ENCODE data around the gene PER2. TPM values are rescaled to one million over a fixed set of nuclear protein-coding genes. Genes with fewer than 3 reads are reported as not detected.

Gene PER2
- total and polyA plus RNA-seq, 10 of the 15 experiments (the other 5 are each of a cell fraction or from before 2014, with no cell fraction given) = 1.5 to 15.1 (median 4.6) TPM

DNA sequence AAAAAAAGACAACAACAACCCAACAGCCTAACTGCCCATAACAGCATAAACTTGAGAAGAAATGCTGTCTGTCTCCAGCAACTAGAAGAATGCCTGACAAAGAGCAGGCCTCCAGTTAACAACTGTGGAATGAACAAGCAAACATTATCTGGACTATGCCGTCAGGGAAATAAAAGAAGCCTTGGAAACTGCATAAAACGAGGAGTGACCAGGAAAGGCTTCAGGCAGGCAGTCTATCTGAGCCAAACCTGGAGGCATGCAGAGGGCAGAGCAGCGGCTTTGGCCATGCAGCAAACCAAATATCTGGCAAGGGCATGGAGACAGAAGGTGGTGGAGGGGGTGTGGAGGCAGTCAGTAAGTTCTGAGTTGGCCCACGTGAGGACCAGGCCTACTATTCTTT, 59.7 kb downstream of the PER2 start:
- Histone ChIP-seq H3K9me3 (replicated peaks; ENCODE audit: control insufficient read depth, insufficient read depth, low read length) (no peaks in the 10 kb centered on the region; the same call in 2 of the 3 replicates), H3K9ac (ENCODE audit: control insufficient read depth, insufficient read depth, low read length) (no peak overlapping the region), H3K36me3 (ENCODE audit: control insufficient read depth in 2 of 2, insufficient read depth in 2 of 2, low read length in 1 of 2) (no peaks in the 10 kb centered on the region), H3K4me1 (ENCODE audit: control insufficient read depth, insufficient read depth, low read length) (no peaks in the 10 kb centered on the region; the same call in 1 of the 2 replicates), H2AFZ (ENCODE audit: control insufficient read depth, low read depth, low read length) (no peak overlapping the region), H4K20me1 (ENCODE audit: control insufficient read depth, insufficient read depth) (no peaks in the 10 kb centered on the region), H3K79me2 (ENCODE audit: control insufficient read depth, insufficient read depth, low read length) (no peaks in the 10 kb centered on the region), H3K4me3 (no peak overlapping the region), H3K4me2 (ENCODE audit: control insufficient read depth, insufficient read depth) (no peak overlapping the region), H3K27ac (ENCODE audit: control insufficient read depth, insufficient read depth) (no peak overlapping the region), H3K27me3 (replicated peaks in 1 of 2; ENCODE audit: control insufficient read depth in 2 of 2, insufficient read depth in 2 of 2, low read length in 1 of 2) (peaks cover 2 to 5% of the 10 kb centered on the region in 2 experiments)
- intact Hi-C loops (cut with micrococcal nuclease; ENCODE audit: unreplicated experiment) = no loop called here
- ATAC-seq (no peak), DNase-seq (ENCODE audit: low read depth, low spot score) (no peak), FAIRE-seq (no peak)
- no TSS peak for BruUV-seq (replicated peaks)
- RAD21 ChIA-PET (ENCODE audit: unreplicated experiment) = no interaction called here
- SMC1A ChIA-PET (ENCODE audit: uncharacterized antibody, unreplicated experiment) = no interaction called here
- POLR2A ChIA-PET = no interaction called here
- in situ Hi-C loops (cut with MboI) = no loop called here
- CTCF ChIA-PET = no interaction called here
- WGBS (ENCODE audit: insufficient coverage, insufficient replicate concordance, low lambda C conversion rate, missing lambda C conversion rate) = 13% methylated on average over 4 of the region's 4 CpGs
- TF ChIP-seq SMARCA5 (IDR thresholded peaks at IDR 0.05) (no peak), EZH2 (IDR thresholded peaks at IDR 0.05; ENCODE audit: borderline replicate concordance, control insufficient read depth, low read depth, low read length) (no peak), SUPT20H (IDR thresholded peaks at IDR 0.05; ENCODE audit: borderline replicate concordance, control insufficient read depth, low read depth, low read length) (no peak), PAX8 (IDR thresholded peaks at IDR 0.05) (no peak), PKNOX1 (IDR thresholded peaks at IDR 0.05) (no peak), JUNB (IDR thresholded peaks at IDR 0.05) (no peak), NRF1 (conservative IDR thresholded peaks at IDR 0.05; ENCODE audit: low read depth, low read length) (no peak), RUNX3 (IDR thresholded peaks at IDR 0.05; ENCODE audit: low read length) (no peak), E4F1 (IDR thresholded peaks at IDR 0.05; ENCODE audit: borderline replicate concordance, partially characterized antibody) (no peak)
- TF ChIP-seq, protein P1, sequence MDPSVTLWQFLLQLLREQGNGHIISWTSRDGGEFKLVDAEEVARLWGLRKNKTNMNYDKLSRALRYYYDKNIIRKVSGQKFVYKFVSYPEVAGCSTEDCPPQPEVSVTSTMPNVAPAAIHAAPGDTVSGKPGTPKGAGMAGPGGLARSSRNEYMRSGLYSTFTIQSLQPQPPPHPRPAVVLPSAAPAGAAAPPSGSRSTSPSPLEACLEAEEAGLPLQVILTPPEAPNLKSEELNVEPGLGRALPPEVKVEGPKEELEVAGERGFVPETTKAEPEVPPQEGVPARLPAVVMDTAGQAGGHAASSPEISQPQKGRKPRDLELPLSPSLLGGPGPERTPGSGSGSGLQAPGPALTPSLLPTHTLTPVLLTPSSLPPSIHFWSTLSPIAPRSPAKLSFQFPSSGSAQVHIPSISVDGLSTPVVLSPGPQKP (IDR thresholded peaks at IDR 0.05; ENCODE audit: low read depth, low read length) = no peak
- TF ChIP-seq, protein P2, sequence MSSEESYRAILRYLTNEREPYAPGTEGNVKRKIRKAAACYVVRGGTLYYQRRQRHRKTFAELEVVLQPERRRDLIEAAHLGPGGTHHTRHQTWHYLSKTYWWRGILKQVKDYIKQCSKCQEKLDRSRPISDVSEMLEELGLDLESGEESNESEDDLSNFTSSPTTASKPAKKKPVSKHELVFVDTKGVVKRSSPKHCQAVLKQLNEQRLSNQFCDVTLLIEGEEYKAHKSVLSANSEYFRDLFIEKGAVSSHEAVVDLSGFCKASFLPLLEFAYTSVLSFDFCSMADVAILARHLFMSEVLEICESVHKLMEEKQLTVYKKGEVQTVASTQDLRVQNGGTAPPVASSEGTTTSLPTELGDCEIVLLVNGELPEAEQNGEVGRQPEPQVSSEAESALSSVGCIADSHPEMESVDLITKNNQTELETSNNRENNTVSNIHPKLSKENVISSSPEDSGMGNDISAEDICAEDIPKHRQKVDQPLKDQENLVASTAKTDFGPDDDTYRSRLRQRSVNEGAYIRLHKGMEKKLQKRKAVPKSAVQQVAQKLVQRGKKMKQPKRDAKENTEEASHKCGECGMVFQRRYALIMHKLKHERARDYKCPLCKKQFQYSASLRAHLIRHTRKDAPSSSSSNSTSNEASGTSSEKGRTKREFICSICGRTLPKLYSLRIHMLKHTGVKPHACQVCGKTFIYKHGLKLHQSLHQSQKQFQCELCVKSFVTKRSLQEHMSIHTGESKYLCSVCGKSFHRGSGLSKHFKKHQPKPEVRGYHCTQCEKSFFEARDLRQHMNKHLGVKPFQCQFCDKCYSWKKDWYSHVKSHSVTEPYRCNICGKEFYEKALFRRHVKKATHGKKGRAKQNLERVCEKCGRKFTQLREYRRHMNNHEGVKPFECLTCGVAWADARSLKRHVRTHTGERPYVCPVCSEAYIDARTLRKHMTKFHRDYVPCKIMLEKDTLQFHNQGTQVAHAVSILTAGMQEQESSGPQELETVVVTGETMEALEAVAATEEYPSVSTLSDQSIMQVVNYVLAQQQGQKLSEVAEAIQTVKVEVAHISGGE (CRISPR knock-in tag; IDR thresholded peaks at IDR 0.05) = no peak
- TF ChIP-seq, protein P3, sequence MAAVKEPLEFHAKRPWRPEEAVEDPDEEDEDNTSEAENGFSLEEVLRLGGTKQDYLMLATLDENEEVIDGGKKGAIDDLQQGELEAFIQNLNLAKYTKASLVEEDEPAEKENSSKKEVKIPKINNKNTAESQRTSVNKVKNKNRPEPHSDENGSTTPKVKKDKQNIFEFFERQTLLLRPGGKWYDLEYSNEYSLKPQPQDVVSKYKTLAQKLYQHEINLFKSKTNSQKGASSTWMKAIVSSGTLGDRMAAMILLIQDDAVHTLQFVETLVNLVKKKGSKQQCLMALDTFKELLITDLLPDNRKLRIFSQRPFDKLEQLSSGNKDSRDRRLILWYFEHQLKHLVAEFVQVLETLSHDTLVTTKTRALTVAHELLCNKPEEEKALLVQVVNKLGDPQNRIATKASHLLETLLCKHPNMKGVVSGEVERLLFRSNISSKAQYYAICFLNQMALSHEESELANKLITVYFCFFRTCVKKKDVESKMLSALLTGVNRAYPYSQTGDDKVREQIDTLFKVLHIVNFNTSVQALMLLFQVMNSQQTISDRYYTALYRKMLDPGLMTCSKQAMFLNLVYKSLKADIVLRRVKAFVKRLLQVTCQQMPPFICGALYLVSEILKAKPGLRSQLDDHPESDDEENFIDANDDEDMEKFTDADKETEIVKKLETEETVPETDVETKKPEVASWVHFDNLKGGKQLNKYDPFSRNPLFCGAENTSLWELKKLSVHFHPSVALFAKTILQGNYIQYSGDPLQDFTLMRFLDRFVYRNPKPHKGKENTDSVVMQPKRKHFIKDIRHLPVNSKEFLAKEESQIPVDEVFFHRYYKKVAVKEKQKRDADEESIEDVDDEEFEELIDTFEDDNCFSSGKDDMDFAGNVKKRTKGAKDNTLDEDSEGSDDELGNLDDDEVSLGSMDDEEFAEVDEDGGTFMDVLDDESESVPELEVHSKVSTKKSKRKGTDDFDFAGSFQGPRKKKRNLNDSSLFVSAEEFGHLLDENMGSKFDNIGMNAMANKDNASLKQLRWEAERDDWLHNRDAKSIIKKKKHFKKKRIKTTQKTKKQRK (IDR thresholded peaks at IDR 0.05; ENCODE audit: low read depth, low read length) = no peak

Data from GM12878 (cell line).